ENCODE data around the gene DRAM2. TPM values are rescaled to one million over a fixed set of nuclear protein-coding genes. Genes with fewer than 3 reads are reported as not detected.

DRAM2 gene
- total and polyA plus RNA-seq, 2 experiments from 2014 or later: 64.1 to 82.5 TPM

DNA sequence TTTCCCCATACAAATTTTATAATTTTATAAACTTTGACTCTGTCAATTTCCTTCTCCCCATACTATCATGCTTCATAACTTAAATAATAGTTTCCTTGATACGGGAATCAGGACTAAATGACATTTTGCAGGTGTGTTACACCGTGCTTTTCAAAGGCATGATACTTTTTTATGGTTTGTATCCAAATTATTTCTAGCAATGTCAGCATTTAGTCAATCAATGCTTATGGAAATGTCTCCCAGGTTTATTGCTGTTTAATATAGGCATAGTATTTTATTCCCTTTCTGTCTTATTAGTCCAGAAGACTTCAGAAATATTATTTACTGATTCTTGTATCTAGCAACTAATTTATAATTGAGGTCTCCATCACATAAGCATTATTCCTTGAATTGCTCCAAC, 23.4 kb downstream of the DRAM2 start:
- no peaks in the 10 kb centered on the region for H3K27me3 ChIP-seq (replicated peaks; ENCODE audit: insufficient read depth)
- DNase-seq: no peak
- no peaks in the 10 kb centered on the region for H3K79me2 ChIP-seq (ENCODE audit: insufficient read depth)
- H3K4me1 ChIP-seq (ENCODE audit: insufficient read depth): peaks cover 15% of the 10 kb centered on the region
- peaks cover 54% of the 10 kb centered on the region for H3K36me3 ChIP-seq (ENCODE audit: low read depth)
- 94 to 97% methylated on average over 2 of the region's 2 CpGs for WGBS, 2 experiments (ENCODE audit: low coverage in 1 of 2, low lambda C conversion rate in 2 of 2, missing lambda C conversion rate in 2 of 2)
- H3K4me2 ChIP-seq (ENCODE audit: unreplicated experiment): no peak overlapping the region
- no peak overlapping the region for H2AFZ ChIP-seq
- no peak overlapping the region for H3K9ac ChIP-seq
- H3K9me2 ChIP-seq (ENCODE audit: insufficient read depth): no peaks in the 10 kb centered on the region
- TF ChIP-seq EZH2phosphoT487 (IDR thresholded peaks at IDR 0.05; ENCODE audit: insufficient read depth, low read depth) (no peak), EZH2 (IDR thresholded peaks at IDR 0.05; ENCODE audit: insufficient read depth, poor library complexity, severe bottlenecking) (no peak)
- H3K9me3 ChIP-seq (ENCODE audit: low read depth): no peaks in the 10 kb centered on the region
- H3K4me3 ChIP-seq: no peak overlapping the region
- no peaks in the 10 kb centered on the region for H4K20me1 ChIP-seq (ENCODE audit: insufficient read depth)
- H3F3A ChIP-seq (ENCODE audit: insufficient read depth): peaks cover 14% of the 10 kb centered on the region; the same call in 1 of the 2 replicates
- in situ Hi-C loops (cut with MboI): no loop called here
- no peak overlapping the region for H3K27ac ChIP-seq

DNA sequence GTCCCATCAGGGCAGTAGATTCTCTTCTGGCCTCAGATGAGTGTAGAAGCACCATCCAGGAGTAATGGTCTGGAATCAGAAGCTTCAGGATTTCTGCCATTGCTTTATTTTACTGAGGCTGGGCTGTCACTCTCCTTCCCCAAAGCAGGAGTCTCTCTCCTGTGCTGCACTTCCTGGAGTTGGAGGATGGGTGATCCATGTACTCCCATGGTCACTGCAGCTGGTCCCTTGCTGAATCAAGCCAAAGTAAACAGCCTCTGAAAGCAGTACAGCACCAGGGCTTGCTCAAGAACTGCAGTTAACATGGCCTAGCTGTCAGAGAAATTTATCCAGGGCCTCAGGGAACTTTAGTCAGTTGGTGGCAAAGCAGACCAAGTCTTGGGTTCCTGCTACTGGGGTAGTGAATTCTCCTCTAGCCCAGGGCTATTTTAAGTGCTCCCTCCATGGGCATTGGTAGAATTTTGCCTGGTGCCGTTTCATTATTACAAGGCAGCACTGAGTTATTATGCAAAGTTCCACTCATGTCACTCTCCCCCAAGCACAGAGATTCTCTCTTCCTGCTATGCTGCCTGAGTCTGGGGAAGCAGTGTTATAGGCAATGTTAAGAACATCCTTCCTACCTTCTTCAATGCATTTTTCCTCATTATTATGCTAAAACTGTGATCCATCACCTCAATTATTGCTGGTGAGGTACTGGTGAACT, 29.5 kb downstream of the DRAM2 start:
- in situ Hi-C loops (cut with MboI): no loop called here
- no peaks in the 10 kb centered on the region for H3K9me3 ChIP-seq (ENCODE audit: low read depth)
- no peak for DNase-seq
- TF ChIP-seq EZH2 (IDR thresholded peaks at IDR 0.05; ENCODE audit: insufficient read depth, poor library complexity, severe bottlenecking): no peak
- TF ChIP-seq EZH2phosphoT487 (IDR thresholded peaks at IDR 0.05; ENCODE audit: insufficient read depth, low read depth): no peak
- H3K4me1 ChIP-seq (ENCODE audit: insufficient read depth): no peaks in the 10 kb centered on the region
- 96 to 100% methylated on average over 1 of the region's 1 CpG for WGBS, 2 experiments (ENCODE audit: low coverage in 1 of 2, low lambda C conversion rate in 2 of 2, missing lambda C conversion rate in 2 of 2)
- no peak overlapping the region for H2AFZ ChIP-seq
- no peaks in the 10 kb centered on the region for H4K20me1 ChIP-seq (ENCODE audit: insufficient read depth)
- no peaks in the 10 kb centered on the region for H3F3A ChIP-seq (ENCODE audit: insufficient read depth)
- H3K9ac ChIP-seq: no peak overlapping the region
- no peak overlapping the region for H3K4me3 ChIP-seq
- no peaks in the 10 kb centered on the region for H3K9me2 ChIP-seq (ENCODE audit: insufficient read depth)
- H3K79me2 ChIP-seq (ENCODE audit: insufficient read depth): no peaks in the 10 kb centered on the region
- H3K27ac ChIP-seq: no peak overlapping the region
- H3K4me2 ChIP-seq (ENCODE audit: unreplicated experiment): no peak overlapping the region
- H3K27me3 ChIP-seq (replicated peaks; ENCODE audit: insufficient read depth): no peaks in the 10 kb centered on the region
- peaks cover 21% of the 10 kb centered on the region; the same call in 1 of the 2 replicates for H3K36me3 ChIP-seq (ENCODE audit: low read depth)

DNA sequence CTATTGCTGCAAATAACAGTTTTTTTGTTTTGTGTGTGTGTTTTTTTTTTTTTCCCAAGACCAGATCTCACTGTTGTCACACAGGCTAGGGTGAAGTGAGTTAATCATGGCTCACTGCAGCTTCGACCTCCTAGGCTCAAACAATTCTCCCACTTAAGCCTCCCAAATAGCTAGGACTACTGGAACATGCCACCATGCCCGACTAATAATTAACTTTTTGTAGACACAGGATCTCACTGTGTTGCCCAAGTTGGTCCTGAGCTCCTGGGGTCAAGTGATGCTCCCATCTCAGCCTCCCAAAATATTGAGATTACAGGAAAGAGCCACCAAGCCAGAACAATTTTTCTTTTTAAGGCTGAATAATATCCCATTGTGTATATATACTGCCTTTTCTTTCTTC, 34.9 kb downstream of the DRAM2 start:
- Histone ChIP-seq H3K4me3 (no peak overlapping the region), H3K79me2 (ENCODE audit: insufficient read depth) (no peaks in the 10 kb centered on the region), H4K20me1 (ENCODE audit: insufficient read depth) (no peaks in the 10 kb centered on the region), H3K4me2 (ENCODE audit: unreplicated experiment) (no peak overlapping the region), H3F3A (ENCODE audit: insufficient read depth) (no peaks in the 10 kb centered on the region), H3K27me3 (replicated peaks; ENCODE audit: insufficient read depth) (no peaks in the 10 kb centered on the region), H3K9ac (no peak overlapping the region), H3K4me1 (ENCODE audit: insufficient read depth) (no peaks in the 10 kb centered on the region), H3K36me3 (ENCODE audit: low read depth) (no peaks in the 10 kb centered on the region), H3K9me3 (ENCODE audit: low read depth) (no peaks in the 10 kb centered on the region), H3K27ac (no peak overlapping the region), H3K9me2 (ENCODE audit: insufficient read depth) (no peaks in the 10 kb centered on the region), H2AFZ (no peak overlapping the region)
- in situ Hi-C loops (cut with MboI): no loop called here
- 45 to 51% methylated on average over 2 of the region's 2 CpGs for WGBS, 2 experiments (ENCODE audit: low coverage in 1 of 2, low lambda C conversion rate in 2 of 2, missing lambda C conversion rate in 2 of 2)
- no peak for TF ChIP-seq EZH2 (IDR thresholded peaks at IDR 0.05; ENCODE audit: insufficient read depth, poor library complexity, severe bottlenecking)
- TF ChIP-seq EZH2phosphoT487 (IDR thresholded peaks at IDR 0.05; ENCODE audit: insufficient read depth, low read depth): no peak
- no peak for DNase-seq

DNA sequence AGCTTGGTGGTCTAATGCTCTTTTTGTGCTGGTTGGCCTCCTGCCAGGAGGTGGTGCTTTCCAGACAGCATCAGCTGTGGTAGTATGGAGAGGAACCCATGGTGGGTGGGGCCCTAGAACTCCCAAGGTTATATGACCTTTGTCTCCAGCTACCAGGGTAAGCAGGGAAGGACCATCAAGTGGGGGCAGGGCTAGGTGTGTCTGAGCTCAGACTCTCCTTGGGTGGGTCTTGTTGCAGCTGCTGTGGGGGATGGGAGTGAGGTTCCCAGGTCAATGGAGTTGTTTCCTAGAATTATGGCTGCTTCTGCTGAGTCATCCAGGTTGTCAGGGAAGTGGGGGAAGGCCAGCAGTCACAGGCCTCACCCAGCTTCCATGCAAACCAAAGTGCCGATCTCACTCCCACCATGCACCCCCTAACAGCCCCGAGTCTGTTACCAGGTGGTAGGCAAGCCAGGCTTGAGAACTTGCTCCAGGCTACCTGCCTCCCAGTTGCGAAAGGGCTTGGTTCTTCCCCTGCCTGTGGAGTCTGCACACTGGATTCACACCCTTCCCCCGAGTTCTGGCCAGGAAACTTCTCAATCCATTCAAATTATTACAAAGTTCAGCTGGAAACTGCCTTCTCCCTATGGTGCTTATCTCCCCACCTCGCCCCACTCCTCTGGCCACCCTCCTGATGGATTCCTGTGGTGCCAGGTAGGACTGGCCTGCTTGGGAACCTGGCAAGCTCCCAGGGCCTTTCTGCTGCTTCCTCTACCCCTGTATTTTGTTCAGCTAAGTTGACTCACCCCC, 37.8 kb downstream of the DRAM2 start:
- TF ChIP-seq EZH2phosphoT487 (IDR thresholded peaks at IDR 0.05; ENCODE audit: insufficient read depth, low read depth) (no peak), EZH2 (IDR thresholded peaks at IDR 0.05; ENCODE audit: insufficient read depth, poor library complexity, severe bottlenecking) (no peak)
- 79 to 85% methylated on average over 5 of the region's 5 CpGs for WGBS, 2 experiments (ENCODE audit: low coverage in 1 of 2, low lambda C conversion rate in 2 of 2, missing lambda C conversion rate in 2 of 2)
- DNase-seq: no peak
- Histone ChIP-seq H3K36me3 (ENCODE audit: low read depth) (no peaks in the 10 kb centered on the region), H3K4me1 (ENCODE audit: insufficient read depth) (no peaks in the 10 kb centered on the region), H3K4me3 (no peak overlapping the region), H3K27me3 (replicated peaks; ENCODE audit: insufficient read depth) (no peaks in the 10 kb centered on the region), H3K9me2 (ENCODE audit: insufficient read depth) (no peaks in the 10 kb centered on the region), H2AFZ (no peak overlapping the region), H3K9me3 (ENCODE audit: low read depth) (no peaks in the 10 kb centered on the region), H3K9ac (no peak overlapping the region), H3K27ac (no peak overlapping the region), H3K4me2 (ENCODE audit: unreplicated experiment) (no peak overlapping the region), H4K20me1 (ENCODE audit: insufficient read depth) (no peaks in the 10 kb centered on the region), H3K79me2 (ENCODE audit: insufficient read depth) (no peaks in the 10 kb centered on the region), H3F3A (ENCODE audit: insufficient read depth) (no peaks in the 10 kb centered on the region)
- in situ Hi-C loops (cut with MboI): no loop called here
